ENCODE results near the gene ATG10. TPM values are rescaled to one million over a fixed set of nuclear protein-coding genes. Genes with fewer than 3 reads are reported as not detected.
"Not testable (repeated sequence)": the region's sequence is repeated elsewhere in the genome, so short reads cannot be mapped to it uniquely, and the experiment has no call there.

The ATG10 gene
- total RNA-seq, 2 donors from 2014 or later, result 6.1 to 8.0 TPM

DNA sequence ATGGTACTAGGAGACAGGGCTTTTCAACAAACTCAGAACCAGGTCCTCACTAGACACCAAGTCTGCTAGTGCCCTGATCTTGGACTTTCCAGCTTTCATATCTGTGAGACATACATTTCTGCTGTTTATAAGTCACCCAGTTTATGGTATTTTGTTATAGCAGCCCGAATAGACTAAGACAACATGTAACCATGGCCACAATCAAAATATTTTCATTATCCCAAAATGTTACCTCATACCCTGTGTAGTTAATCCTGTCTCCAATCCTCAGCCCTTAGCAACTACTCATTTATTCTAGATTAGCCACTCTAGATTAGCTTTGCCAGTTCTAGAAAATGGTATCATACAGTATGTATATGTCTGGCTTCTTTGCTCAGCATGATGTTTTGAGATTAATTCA is 6.3 kb upstream of the ATG10 start:
- Mint-ChIP-seq H3K4me1 (no peaks in the 10 kb centered on the region), H3K27ac (no peak overlapping the region), H3K9me3 (no peaks in the 10 kb centered on the region), H3K27me3 (peaks cover 4% of the 10 kb centered on the region), H3K4me3 (no peak overlapping the region), H3K36me3 (ENCODE audit: low read depth) (no peaks in the 10 kb centered on the region)
- ATAC-seq (replicated peaks), result no peak

DNA sequence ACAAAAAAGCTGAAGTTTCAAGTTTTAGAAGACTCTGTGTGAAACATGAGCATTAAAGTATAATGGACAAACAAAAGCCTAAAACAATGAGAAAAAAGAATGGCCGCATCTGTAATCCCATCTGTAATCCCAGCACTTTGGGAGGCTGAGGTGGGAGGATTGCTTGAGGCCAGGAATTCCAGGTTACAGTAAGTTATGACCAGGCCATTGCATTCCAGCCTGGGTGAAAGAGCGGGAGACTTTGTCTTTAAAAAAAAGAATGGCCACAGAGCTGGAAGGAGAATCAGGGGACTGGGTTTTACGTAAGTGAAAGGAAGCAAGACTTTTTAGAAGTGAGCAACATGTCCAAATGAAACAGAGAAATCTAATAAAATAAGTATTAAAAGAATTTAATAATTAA is 2.6 kb upstream of the ATG10 start:
- H3K9me3 Mint-ChIP-seq, result no peaks in the 10 kb centered on the region
- ATAC-seq (replicated peaks), result no peak
- H3K27me3 Mint-ChIP-seq, result no peaks in the 10 kb centered on the region
- no peaks in the 10 kb centered on the region for H3K36me3 Mint-ChIP-seq (ENCODE audit: low read depth)
- no peak overlapping the region for H3K27ac Mint-ChIP-seq
- H3K4me1 Mint-ChIP-seq, result no peaks in the 10 kb centered on the region
- H3K4me3 Mint-ChIP-seq, result no peak overlapping the region

DNA sequence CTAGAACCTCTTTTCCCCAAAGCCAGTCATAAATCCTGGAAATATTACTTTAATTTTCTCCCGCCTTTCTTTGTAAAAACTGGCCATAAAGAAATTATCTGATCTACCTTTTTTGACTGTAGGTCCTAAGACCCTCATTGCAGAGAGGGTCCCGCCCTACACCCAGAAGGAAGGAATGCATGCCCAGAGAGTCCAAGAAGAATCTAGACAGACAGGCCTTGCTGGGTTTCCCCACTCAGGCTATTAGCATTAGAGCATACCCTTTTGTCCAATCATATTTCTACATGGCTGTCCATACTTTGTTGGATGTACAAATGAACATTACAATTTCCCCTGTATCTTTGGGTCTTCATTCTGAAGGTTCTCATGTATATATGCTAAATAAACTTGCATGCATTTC is 1.9 kb upstream of the ATG10 start:
- H3K4me1 Mint-ChIP-seq, result no peaks in the 10 kb centered on the region
- no peaks in the 10 kb centered on the region for H3K27me3 Mint-ChIP-seq
- no peaks in the 10 kb centered on the region for H3K9me3 Mint-ChIP-seq
- peak overlapping the region; percentile 34 for H3K27ac Mint-ChIP-seq
- ATAC-seq (replicated peaks), result no peak
- H3K4me3 Mint-ChIP-seq, result no peak overlapping the region
- no peaks in the 10 kb centered on the region for H3K36me3 Mint-ChIP-seq (ENCODE audit: low read depth)

DNA sequence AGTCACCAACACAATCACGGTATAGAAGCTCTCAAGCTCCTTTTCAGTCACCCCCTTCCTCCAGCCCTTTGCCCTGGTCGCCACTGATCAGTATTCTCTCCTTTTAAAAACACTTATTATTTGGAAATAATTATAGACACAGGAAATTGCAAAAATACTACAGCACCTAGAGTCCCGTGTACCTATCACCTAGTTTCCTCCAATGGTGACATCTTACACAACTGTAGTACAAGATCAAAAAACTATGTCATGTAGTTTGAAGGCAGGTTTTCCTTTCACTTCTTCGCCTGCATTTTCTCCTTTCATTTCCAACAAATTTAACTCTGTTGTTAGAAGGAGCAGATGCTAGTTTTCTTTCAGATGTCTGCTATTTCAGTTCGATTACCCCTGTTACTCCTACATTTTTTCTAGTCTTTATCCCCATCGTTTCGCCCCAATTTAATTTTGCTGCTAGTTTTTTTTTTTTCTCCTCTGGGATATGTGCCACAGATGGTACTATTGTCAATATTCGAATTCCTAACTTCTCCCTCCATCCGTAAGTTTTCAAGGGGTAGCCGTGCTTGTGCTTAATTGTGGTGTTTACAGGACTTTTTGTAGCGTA is 612 bp upstream of the ATG10 start:
- no peak for ATAC-seq (replicated peaks)
- no peaks in the 10 kb centered on the region for H3K36me3 Mint-ChIP-seq (ENCODE audit: low read depth)
- H3K27me3 Mint-ChIP-seq, result no peaks in the 10 kb centered on the region
- H3K4me1 Mint-ChIP-seq, result no peaks in the 10 kb centered on the region
- H3K9me3 Mint-ChIP-seq, result no peaks in the 10 kb centered on the region
- peak overlapping the region; percentile 93 for H3K27ac Mint-ChIP-seq
- peak overlapping the region; percentile 91 for H3K4me3 Mint-ChIP-seq

DNA sequence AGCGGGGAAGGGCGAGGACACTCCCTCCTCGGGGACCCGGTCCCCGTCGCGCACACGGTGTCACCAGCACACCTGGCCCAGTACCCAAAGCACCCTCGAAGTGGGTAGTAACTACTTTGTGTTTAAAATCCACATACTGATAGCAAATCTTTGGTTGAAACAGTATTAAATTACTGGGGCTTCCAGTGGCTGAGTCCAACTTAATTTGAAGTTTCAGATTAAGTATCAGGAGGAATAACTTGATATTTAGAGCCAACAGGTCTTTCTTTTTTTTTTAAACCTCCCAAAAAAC is 615 bp downstream of the ATG10 start:
- Mint-ChIP-seq H3K27me3 (no peaks in the 10 kb centered on the region), H3K36me3 (ENCODE audit: low read depth) (peaks cover 9% of the 10 kb centered on the region), H3K4me1 (no peaks in the 10 kb centered on the region), H3K9me3 (no peaks in the 10 kb centered on the region), H3K27ac (peak overlapping the region; percentile 65), H3K4me3 (peak overlapping the region; percentile 91)
- ATAC-seq (replicated peaks), result peak; percentile 63

DNA sequence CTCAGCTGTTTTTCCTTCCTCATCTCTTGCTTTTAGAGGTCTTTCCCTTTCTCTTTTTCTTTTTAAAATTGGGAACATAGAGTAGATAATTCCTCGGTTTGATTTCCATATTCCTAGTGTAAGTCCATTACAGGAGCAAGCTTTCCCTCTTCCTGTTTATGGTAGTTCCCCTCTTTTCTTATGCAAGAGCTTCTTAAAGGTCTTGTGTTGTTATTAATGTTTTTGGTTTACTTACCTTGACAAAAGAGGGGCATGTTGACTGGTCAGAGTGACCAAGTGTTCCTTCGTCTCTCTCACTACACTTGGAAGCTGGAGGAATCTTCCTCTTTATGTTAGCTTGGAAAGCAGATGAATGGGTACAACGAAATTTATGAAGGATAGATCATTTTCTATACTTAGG is 8.3 kb downstream of the ATG10 start:
- Mint-ChIP-seq H3K9me3 (no peaks in the 10 kb centered on the region), H3K27ac (peak overlapping the region; percentile 22), H3K27me3 (no peaks in the 10 kb centered on the region), H3K4me3 (no peak overlapping the region), H3K36me3 (ENCODE audit: low read depth) (peaks cover 46% of the 10 kb centered on the region), H3K4me1 (no peaks in the 10 kb centered on the region)
- ATAC-seq (replicated peaks), result no peak

DNA sequence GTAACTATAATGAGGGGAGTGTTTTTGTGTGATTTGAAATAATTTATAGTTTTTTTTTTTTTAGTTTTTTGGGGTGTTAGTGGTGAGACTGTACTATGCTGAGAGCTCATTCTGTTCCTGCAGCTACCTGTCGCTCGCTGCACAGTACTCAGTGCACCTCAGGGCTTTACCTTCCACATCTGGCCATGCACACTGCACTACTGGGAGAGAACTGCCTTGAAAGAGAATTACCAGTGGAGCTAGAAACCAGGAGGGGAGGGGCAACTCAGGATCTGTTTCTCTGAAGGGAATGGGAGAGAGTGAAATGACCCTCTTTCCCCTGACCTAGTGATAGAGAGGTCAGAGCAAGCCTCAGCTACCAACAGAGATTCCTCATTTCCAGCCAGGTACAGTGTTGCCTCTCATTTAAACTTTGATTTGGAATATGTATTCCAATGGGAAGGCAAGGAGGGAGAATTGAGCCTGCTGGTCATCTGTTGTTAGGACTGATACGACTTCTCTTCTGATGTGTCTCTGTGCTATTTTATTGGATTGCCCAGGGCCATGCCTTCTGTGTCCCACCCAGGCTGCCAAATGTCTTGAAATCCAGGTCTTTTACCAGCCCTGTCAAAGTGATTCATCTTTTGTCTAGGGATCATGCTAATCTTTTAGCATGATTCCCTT is 8.9 kb downstream of the ATG10 start:
- no peak for ATAC-seq (replicated peaks)
- Mint-ChIP-seq H3K4me3 (no peak overlapping the region), H3K27me3 (no peaks in the 10 kb centered on the region), H3K9me3 (no peaks in the 10 kb centered on the region), H3K4me1 (no peaks in the 10 kb centered on the region), H3K27ac (peak overlapping the region; percentile 22), H3K36me3 (ENCODE audit: low read depth) (peaks cover 46% of the 10 kb centered on the region)

DNA sequence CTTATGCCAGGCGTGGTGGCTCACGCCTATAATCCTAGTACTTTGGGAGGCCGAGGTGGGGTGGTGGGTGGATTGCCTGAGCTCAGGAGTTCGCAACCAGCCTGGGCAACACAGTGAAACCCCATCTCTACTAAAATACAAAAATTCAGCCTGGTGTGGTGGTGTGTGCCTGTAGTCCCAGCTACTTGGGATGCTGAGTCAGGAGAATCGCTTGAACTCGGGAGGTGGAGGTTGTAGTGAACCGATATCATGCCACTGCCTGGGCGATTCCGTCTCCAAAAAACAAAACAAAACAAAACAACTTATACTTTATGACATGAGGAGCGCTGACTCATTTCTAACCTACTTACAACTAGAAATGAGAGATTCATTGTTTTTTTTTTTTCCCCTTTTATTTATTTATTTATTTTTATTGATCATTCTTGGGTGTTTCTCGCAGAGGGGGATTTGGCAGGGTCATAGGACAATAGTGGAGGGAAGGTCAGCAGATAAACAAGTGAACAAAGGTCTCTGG is 10.4 kb downstream of the ATG10 start:
- not testable (repeated sequence) for ATAC-seq (replicated peaks); H3K9me3 Mint-ChIP-seq
- peaks cover 50% of the 10 kb centered on the region for H3K36me3 Mint-ChIP-seq (ENCODE audit: low read depth)

DNA sequence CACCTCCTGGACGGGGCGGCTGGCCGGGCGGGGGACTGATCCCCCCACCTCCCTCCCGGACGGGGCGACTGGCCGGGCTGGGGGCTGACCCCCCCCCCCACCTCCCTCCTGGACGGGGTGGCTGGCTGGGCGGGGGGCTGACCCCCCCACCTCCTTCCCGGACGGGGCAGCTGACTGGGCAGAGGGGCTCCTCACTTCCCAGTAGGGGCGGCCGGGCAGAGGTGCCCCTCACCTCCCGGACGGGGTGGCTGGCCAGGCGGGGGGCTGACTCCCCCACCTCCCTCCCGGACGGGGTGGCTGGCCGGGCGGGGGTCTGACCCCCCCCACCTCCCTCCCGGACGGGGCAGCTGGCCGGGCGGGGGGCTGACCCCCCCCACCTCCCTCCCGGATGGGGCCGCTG is 11.3 kb downstream of the ATG10 start:
- H3K4me3 Mint-ChIP-seq; H3K4me1 Mint-ChIP-seq; H3K27me3 Mint-ChIP-seq; ATAC-seq (replicated peaks); H3K27ac Mint-ChIP-seq; H3K9me3 Mint-ChIP-seq: not testable (repeated sequence)
- H3K36me3 Mint-ChIP-seq (ENCODE audit: low read depth), result peaks cover 47% of the 10 kb centered on the region

More for the DNA sequence above, 10.4 kb downstream of the ATG10 start:
- H3K27ac Mint-ChIP-seq, H3K27me3 Mint-ChIP-seq, H3K4me3 Mint-ChIP-seq, H3K4me1 Mint-ChIP-seq: not testable (repeated sequence)

DNA sequence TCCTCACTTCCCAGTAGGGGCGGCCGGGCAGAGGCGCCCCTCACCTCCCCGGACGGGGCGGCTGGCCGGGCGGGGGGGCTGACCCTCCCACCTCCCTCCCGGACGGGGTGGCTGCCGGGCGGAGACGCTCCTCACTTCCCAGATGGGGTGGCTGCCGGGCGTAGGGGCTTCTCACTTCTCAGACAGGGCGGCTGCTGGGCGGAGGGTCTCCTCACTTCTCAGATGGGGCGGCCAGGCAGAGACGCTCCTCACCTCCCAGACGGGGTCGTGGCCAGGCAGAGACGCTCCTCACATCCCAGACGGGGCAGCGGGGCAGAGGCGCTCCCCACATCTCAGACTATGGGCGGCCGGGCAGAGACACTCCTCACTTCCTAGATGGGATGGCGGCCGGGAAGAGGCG is 11.7 kb downstream of the ATG10 start:
- H3K4me3 Mint-ChIP-seq; H3K27me3 Mint-ChIP-seq; H3K9me3 Mint-ChIP-seq; H3K27ac Mint-ChIP-seq; ATAC-seq (replicated peaks); H3K4me1 Mint-ChIP-seq: not testable (repeated sequence)
- H3K36me3 Mint-ChIP-seq (ENCODE audit: low read depth), result peaks cover 47% of the 10 kb centered on the region

DNA sequence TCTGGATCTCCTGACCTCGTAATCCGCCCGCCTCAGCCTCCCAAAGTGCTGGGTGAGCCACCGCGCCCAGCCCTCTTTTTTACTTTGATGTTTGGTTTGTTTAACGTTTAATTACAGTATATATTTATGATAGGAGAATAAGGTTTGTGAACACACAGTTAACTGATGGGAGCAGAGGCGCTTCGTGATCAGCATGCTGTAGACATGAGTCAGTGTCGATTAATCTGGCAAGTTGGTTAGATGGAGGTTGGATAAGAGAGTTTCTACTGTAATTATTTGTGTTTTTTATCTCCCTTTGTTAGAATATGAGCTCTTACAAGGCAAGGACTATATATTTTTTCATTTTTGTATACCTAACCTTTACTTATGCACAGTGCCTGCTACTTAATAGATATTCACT is 14.3 kb downstream of the ATG10 start:
- ATAC-seq (replicated peaks), result no peak
- Mint-ChIP-seq H3K4me1 (no peaks in the 10 kb centered on the region), H3K4me3 (no peak overlapping the region), H3K36me3 (ENCODE audit: low read depth) (peaks cover 53% of the 10 kb centered on the region), H3K9me3 (no peaks in the 10 kb centered on the region), H3K27me3 (no peaks in the 10 kb centered on the region), H3K27ac (no peak overlapping the region)

DNA sequence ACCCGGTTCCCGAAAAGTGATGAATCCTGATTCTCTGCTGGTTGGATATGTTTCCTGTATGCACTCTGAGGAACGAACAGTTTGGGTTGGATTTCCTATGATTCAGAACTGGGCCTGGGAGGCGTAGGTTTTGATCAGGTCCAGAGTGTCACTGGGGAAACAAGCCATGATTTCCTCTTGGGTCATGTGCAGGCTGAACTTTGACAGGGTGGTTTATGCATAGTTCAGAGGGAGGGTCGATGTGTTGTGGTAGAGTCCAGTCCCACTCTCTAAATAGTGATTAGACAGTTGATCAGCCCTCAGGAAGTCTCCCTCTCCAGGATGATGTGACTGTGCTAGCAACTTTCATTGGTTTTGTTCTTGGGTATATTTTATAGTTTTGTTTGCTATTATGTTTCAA is 17.4 kb downstream of the ATG10 start:
- ATAC-seq (replicated peaks), result no peak
- H3K4me3 Mint-ChIP-seq, result no peak overlapping the region
- H3K4me1 Mint-ChIP-seq, result no peaks in the 10 kb centered on the region
- H3K36me3 Mint-ChIP-seq (ENCODE audit: low read depth), result peaks cover 52% of the 10 kb centered on the region
- H3K27ac Mint-ChIP-seq, result no peak overlapping the region
- H3K9me3 Mint-ChIP-seq, result no peaks in the 10 kb centered on the region
- no peaks in the 10 kb centered on the region for H3K27me3 Mint-ChIP-seq

DNA sequence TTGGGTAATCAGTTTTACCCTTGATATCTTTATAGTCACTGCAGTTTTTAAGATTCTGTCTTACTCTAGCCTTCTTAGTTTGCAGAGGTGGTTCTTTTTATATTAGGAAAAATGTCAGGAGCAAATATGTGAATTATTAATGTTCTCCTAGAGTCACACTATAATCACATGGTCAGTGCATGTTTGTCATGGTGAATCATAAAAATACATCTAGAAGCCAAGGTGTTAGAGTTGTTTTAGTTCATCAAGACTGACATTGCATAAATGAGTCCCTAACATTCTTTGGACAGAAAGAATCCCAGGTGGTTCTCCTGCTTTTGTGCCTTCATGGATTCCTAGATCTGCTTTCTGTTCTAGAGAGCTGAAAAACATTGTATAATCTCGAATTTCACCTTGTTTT is 22.9 kb downstream of the ATG10 start:
- no peak overlapping the region for H3K27ac Mint-ChIP-seq
- peaks cover 3% of the 10 kb centered on the region for H3K4me1 Mint-ChIP-seq
- no peak for ATAC-seq (replicated peaks)
- H3K4me3 Mint-ChIP-seq, result no peak overlapping the region
- H3K36me3 Mint-ChIP-seq (ENCODE audit: low read depth), result peaks cover 33% of the 10 kb centered on the region
- no peaks in the 10 kb centered on the region for H3K27me3 Mint-ChIP-seq
- H3K9me3 Mint-ChIP-seq, result peaks cover 14% of the 10 kb centered on the region

DNA sequence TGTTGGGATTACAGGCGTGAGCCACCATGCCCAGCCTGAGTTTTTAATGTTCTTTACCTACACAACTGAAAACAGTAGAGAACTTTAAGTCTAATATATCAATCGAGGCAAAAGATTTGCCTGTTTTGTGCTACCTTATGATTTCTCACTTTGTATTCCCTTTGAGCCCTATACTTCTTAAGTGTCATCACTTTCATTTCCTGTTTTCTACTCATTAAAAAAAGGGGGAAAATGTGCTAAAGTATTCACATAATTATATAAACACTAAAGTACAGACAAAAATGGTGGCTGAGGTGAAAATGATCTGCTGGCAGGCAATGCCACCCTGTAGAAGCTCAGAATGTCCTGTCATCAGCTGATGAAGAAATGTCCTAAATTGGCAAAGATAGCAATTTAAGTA is 23.6 kb downstream of the ATG10 start:
- Mint-ChIP-seq H3K9me3 (peaks cover 14% of the 10 kb centered on the region), H3K27ac (no peak overlapping the region), H3K4me1 (peaks cover 3% of the 10 kb centered on the region), H3K36me3 (ENCODE audit: low read depth) (peaks cover 26% of the 10 kb centered on the region), H3K27me3 (no peaks in the 10 kb centered on the region), H3K4me3 (no peak overlapping the region)
- ATAC-seq (replicated peaks), result no peak

DNA sequence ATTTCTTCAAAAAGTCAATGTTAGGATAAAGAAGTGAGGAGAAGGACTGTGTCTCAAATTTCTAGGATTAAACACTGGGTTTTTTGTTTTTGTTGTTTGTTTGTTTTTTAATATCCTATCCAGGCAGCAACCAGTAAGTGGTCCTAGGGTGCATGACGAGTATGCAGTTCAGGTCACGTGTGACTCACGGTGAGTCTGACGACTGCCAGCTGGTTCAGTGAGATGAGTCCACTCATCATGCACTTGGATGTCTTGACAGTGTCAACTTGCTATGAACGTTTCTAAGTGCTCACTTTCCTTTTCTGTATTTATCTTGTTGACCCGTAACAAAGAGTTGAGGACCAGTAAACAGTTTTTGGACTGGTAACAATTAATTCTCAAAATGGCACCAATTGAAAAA is 32.7 kb downstream of the ATG10 start:
- Mint-ChIP-seq H3K4me3 (no peak overlapping the region), H3K4me1 (no peaks in the 10 kb centered on the region), H3K27me3 (no peaks in the 10 kb centered on the region), H3K36me3 (ENCODE audit: low read depth) (no peaks in the 10 kb centered on the region), H3K27ac (no peak overlapping the region), H3K9me3 (peaks cover 4% of the 10 kb centered on the region)
- no peak for ATAC-seq (replicated peaks)

DNA sequence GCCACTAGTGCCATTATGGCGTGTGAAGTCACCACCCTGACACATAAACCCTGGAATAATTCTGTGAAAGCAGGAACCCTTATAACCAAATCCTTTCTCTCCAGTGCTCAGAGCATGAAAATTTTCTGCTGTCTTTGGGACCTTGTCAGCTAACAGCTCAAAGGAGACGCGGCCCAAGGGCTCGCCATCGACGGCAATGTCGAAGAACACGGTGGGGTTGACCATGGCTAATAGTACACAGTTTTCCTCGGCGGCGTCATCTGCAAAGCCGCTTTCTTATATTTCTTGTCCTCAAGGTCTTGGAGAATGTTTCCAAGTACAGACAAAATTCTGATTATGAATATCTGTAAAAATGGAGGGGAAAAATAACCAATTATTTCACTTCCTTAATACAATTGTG is 38.0 kb downstream of the ATG10 start:
- H3K4me3 Mint-ChIP-seq; H3K9me3 Mint-ChIP-seq; H3K27me3 Mint-ChIP-seq; ATAC-seq (replicated peaks); H3K27ac Mint-ChIP-seq; H3K4me1 Mint-ChIP-seq; H3K36me3 Mint-ChIP-seq (ENCODE audit: low read depth): not testable (repeated sequence)

Data from activated T-helper 17 cell treated with anti-CD3 and anti-CD28 coated beads, Interleukin-2, amount 50 U/mL, for 72 hours (primary cell).